Dedifferentiated amniotic fluid mesenchymal stem cell (primary cell): ENCODE measurements around the gene MACROD2.

ENCODE experiments used
- DNase-seq: peaks from one replicate; pipeline ENCODE4 v3.0.0-alpha.2; 2016; ENCODE audit errors: extremely low spot score

Gene MACROD2

GRCh38 chr20:14865731-14866130 is 870.4 kb downstream of the MACROD2 start:
- no peak for DNase-seq

- DNase-seq: no peak
Measured at GRCh38 chr20:14866841-14867514, 871.7 kb downstream of the MACROD2 start.

GRCh38 chr20:14877301-14878028 is 882.1 kb downstream of the MACROD2 start:
- DNase-seq: no peak

GRCh38 chr20:14878676-14879019 is 883.3 kb downstream of the MACROD2 start:
- DNase-seq: no peak

GRCh38 chr20:14879020-14879697 is 883.8 kb downstream of the MACROD2 start:
- DNase-seq: peak; percentile 81

GRCh38 chr20:14879839-14880238 is 884.5 kb downstream of the MACROD2 start:
- no peak for DNase-seq

- DNase-seq: no peak
Measured at GRCh38 chr20:14881518-14881917, 886.2 kb downstream of the MACROD2 start.

GRCh38 chr20:14882157-14882556 is 886.8 kb downstream of the MACROD2 start:
- no peak for DNase-seq

GRCh38 chr20:14882846-14883245 is 887.5 kb downstream of the MACROD2 start:
- no peak for DNase-seq

- no peak for DNase-seq
Measured at GRCh38 chr20:14883324-14883723, 888.0 kb downstream of the MACROD2 start.

- DNase-seq: no peak
Measured at GRCh38 chr20:14885661-14886060, 890.3 kb downstream of the MACROD2 start.

- DNase-seq: no peak
Measured at GRCh38 chr20:14888134-14888533, 892.8 kb downstream of the MACROD2 start.

GRCh38 chr20:14889496-14890255 is 894.4 kb downstream of the MACROD2 start:
- no peak for DNase-seq

- DNase-seq: no peak
Measured at GRCh38 chr20:14890713-14891112, 895.4 kb downstream of the MACROD2 start.

- no peak for DNase-seq
Measured at GRCh38 chr20:14892782-14893181, 897.5 kb downstream of the MACROD2 start.

GRCh38 chr20:14896569-14896968 is 901.3 kb downstream of the MACROD2 start:
- no peak for DNase-seq

- no peak for DNase-seq
Measured at GRCh38 chr20:14897608-14898007, 902.3 kb downstream of the MACROD2 start.

GRCh38 chr20:14902432-14903089 is 907.2 kb downstream of the MACROD2 start:
- DNase-seq: no peak

GRCh38 chr20:14906908-14907434 is 911.7 kb downstream of the MACROD2 start:
- no peak for DNase-seq

GRCh38 chr20:14910126-14910525 is 914.8 kb downstream of the MACROD2 start:
- no peak for DNase-seq

- DNase-seq: no peak
Measured at GRCh38 chr20:14913896-14914620, 918.7 kb downstream of the MACROD2 start.
